ENCODE results near the gene GPX4.

DNA sequence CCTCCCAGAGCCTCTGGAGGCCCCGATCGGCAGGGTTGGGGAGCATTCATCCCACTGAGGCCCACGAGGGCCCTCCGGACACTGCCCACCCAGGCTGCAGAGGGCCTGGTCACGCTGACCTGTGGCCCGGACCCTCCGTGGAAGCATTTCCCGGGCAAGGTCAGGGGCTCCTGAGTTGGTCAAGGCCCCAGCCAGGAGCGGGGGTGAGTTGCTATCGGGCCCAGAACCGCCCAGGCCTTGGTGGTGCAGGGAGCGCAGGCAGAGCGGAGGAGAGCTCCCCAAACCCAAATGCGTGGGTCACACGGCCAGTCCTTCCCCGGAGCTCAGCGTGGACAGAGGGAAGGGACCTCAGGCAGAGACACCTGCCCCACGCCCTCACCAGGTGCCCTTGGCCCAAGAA, 25.7 kb downstream of the GPX4 start:
- TF ChIP-seq, protein P1, sequence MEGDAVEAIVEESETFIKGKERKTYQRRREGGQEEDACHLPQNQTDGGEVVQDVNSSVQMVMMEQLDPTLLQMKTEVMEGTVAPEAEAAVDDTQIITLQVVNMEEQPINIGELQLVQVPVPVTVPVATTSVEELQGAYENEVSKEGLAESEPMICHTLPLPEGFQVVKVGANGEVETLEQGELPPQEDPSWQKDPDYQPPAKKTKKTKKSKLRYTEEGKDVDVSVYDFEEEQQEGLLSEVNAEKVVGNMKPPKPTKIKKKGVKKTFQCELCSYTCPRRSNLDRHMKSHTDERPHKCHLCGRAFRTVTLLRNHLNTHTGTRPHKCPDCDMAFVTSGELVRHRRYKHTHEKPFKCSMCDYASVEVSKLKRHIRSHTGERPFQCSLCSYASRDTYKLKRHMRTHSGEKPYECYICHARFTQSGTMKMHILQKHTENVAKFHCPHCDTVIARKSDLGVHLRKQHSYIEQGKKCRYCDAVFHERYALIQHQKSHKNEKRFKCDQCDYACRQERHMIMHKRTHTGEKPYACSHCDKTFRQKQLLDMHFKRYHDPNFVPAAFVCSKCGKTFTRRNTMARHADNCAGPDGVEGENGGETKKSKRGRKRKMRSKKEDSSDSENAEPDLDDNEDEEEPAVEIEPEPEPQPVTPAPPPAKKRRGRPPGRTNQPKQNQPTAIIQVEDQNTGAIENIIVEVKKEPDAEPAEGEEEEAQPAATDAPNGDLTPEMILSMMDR (conservative IDR thresholded peaks at IDR 0.05; ENCODE audit: low read length): no peak
- TF ChIP-seq EZH2phosphoT487 (IDR thresholded peaks at IDR 0.05; ENCODE audit: borderline replicate concordance): no peak
